HCT116 (cell line): ENCODE results near the gene DOCK11. TPM values are rescaled to one million over a fixed set of nuclear protein-coding genes. Genes with fewer than 3 reads are reported as not detected.

Source experiments
- ATAC-seq: fragments of 200-7000 bp; cut with Tn5 transposase; 2 replicates; pipeline ENCODE4 v1.9.1; 2020; ENCODE audit warnings: mild to moderate bottlenecking, moderate library complexity
- BruUV-seq: library from RNA; stranded (reverse); fragments of 400-500 nt; replicated peaks from 2 replicates; lab custom pipeline; 2021; lab: Mats Ljungman, UMichigan
- CTCF ChIA-PET: fragments of 300-600 bp; sonication (Branson Sonifier 250); formaldehyde crosslinking; loops from one replicate; lab custom pipeline; 2021; ENCODE audit warnings: antibody characterized with exemption; lab: Charles Lee
- POLR2A ChIA-PET: fragments of 300-600, 350-600 bp; sonication (Branson Sonifier 250); formaldehyde crosslinking; loops from one replicate; lab custom pipeline; 2021; ENCODE audit warnings: antibody characterized with exemption; lab: Charles Lee
- RAD21 ChIA-PET, 2 experiments: fragments of 300-600 bp; sonication (Branson Sonifier 250); formaldehyde crosslinking; loops; one replicate each; lab custom pipeline; 2023; ENCODE audit warnings: low total read pairs in 2 of 2; ENCODE audit not compliant: uncharacterized antibody in 2 of 2, unreplicated experiment in 2 of 2, low non-redundant PET in 1 of 2; lab: Charles Lee
- DNase-seq: peaks from one replicate; pipeline ENCODE4 v3.0.0-alpha.2; 2010; ENCODE audit warnings: low read depth, low spot score
- H2AFZ ChIP-seq: fragments of 200-600 bp; shearing (Covaris generic), sonication (generic); 2 replicates; pipeline ENCODE4 v1.6.1; 2017; ENCODE audit warnings: low read depth, mixed run types, mixed read lengths, antibody characterized with exemption, low read length; ENCODE audit not compliant: poor library complexity, severe bottlenecking
- H3K27ac ChIP-seq: 2 replicates; pipeline ENCODE4 v1.5.1; 2012; ENCODE audit warnings: low read depth, low read length
- H3K27me3 ChIP-seq: fragments of 200-600 bp; sonication (generic); 2 replicates; pipeline ENCODE4 v1.6.1; 2016; ENCODE audit warnings: mixed run types, low read length, mixed read lengths; ENCODE audit not compliant: insufficient read depth
- H3K36me3 ChIP-seq, 2 experiments: fragments of 200-500 bp in 1 of 2; fragments of 200-600 bp in 1 of 2; sonication (Bioruptor generic) in 1 of 2; sonication (generic) in 1 of 2; 2 replicates each; pipeline versions ENCODE4 v1.5.1 to v1.6.1; 2014 to 2016; ENCODE audit warnings: low read length in 2 of 2, inconsistent platforms in 1 of 2, mixed read lengths in 1 of 2, mixed run types in 1 of 2; ENCODE audit not compliant: insufficient read depth in 2 of 2, control insufficient read depth in 1 of 2
- H3K4me1 ChIP-seq, 2 experiments: fragments of 200-600 bp in 1 of 2; sonication (generic) in 1 of 2; 2 replicates each; pipeline versions ENCODE4 v1.5.1 to v1.6.1; 2012 to 2017; ENCODE audit warnings: low read length in 2 of 2, inconsistent platforms in 1 of 2, mild to moderate bottlenecking in 1 of 2, mixed read lengths in 1 of 2, mixed run types in 1 of 2, moderate library complexity in 1 of 2; ENCODE audit not compliant: insufficient read depth in 2 of 2, control insufficient read depth in 1 of 2
- H3K4me2 ChIP-seq: fragments of 200-600 bp; sonication (generic); 2 replicates; pipeline ENCODE4 v1.6.1; 2017; ENCODE audit warnings: mixed run types, low read length, mixed read lengths
- H3K4me3 ChIP-seq, 2 experiments: fragments of 200-600 bp in 1 of 2; sonication (generic) in 1 of 2; replicated peaks in 1 of 2; 2 replicates each; pipeline ENCODE4 v1.5.1; 2011 to 2016; ENCODE audit warnings: low read length in 2 of 2, control low read depth in 1 of 2, low read depth in 1 of 2, mild to moderate bottlenecking in 1 of 2, mixed read lengths in 1 of 2, mixed run types in 1 of 2
- H3K79me2 ChIP-seq: fragments of 200-600 bp; sonication (generic); 2 replicates; pipeline ENCODE4 v1.6.1; 2017; ENCODE audit warnings: mild to moderate bottlenecking, mixed run types, low read length, moderate library complexity, mixed read lengths; ENCODE audit not compliant: insufficient read depth
- H3K9ac ChIP-seq: fragments of 200-600 bp; sonication (generic); 2 replicates; pipeline ENCODE4 v1.6.1; 2016; ENCODE audit warnings: low read length, mixed read lengths
- H3K9me2 ChIP-seq: fragments of 200-600 bp; sonication (generic), shearing (Covaris generic); 2 replicates; pipeline ENCODE4 v1.6.1; 2017; ENCODE audit warnings: mixed run types, mild to moderate bottlenecking, moderate library complexity; ENCODE audit not compliant: insufficient read depth
- H3K9me3 ChIP-seq, 2 experiments: fragments of 200-500 bp in 1 of 2; fragments of 200-600 bp in 1 of 2; sonication (Bioruptor generic) in 1 of 2; sonication (generic) in 1 of 2; 2 replicates each; pipeline ENCODE4 v1.6.1; 2014 to 2017; ENCODE audit warnings: low read length in 2 of 2, mixed read lengths in 2 of 2, inconsistent platforms in 1 of 2, low read depth in 1 of 2, mild to moderate bottlenecking in 1 of 2, mixed run types in 1 of 2, moderate library complexity in 1 of 2; ENCODE audit not compliant: control insufficient read depth in 1 of 2, insufficient read depth in 1 of 2
- H4K20me1 ChIP-seq: fragments of 200-600 bp; sonication (generic), shearing (Covaris generic); 2 replicates; pipeline ENCODE4 v1.6.1; 2017; ENCODE audit warnings: mixed run types, mild to moderate bottlenecking, moderate library complexity; ENCODE audit not compliant: insufficient read depth
- CEBPB ChIP-seq: IDR thresholded peaks from 2 replicates; pipeline ENCODE4 v1.6.1; 2012; ENCODE audit warnings: low read depth
- EZH2 ChIP-seq: fragments of 200-600 bp; sonication (generic); IDR thresholded peaks from 2 replicates; pipeline ENCODE4 v1.6.1; 2017; ENCODE audit warnings: antibody characterized with exemption, mixed run types
- FOSL1 ChIP-seq: IDR thresholded peaks from 2 replicates; pipeline ENCODE4 v1.6.1; 2012; ENCODE audit warnings: low read depth
- JUND ChIP-seq: IDR thresholded peaks from 2 replicates; pipeline ENCODE4 v1.6.1; 2012
- POLR2AphosphoS5 ChIP-seq: IDR thresholded peaks from 2 replicates; pipeline ENCODE4 v1.6.1; 2011; ENCODE audit warnings: mild to moderate bottlenecking, low read depth, low read length, moderate library complexity
- RAD21 ChIP-seq: IDR thresholded peaks from 2 replicates; pipeline ENCODE4 v1.6.1; 2012; ENCODE audit warnings: low read depth, mild to moderate bottlenecking
- SP1 ChIP-seq: IDR thresholded peaks from 2 replicates; pipeline ENCODE4 v1.6.1; 2012; ENCODE audit warnings: low read depth
- SRF ChIP-seq: IDR thresholded peaks from 2 replicates; pipeline ENCODE4 v1.6.1; 2012; ENCODE audit warnings: low read depth
- YY1 ChIP-seq: IDR thresholded peaks from 2 replicates; pipeline ENCODE4 v1.6.1; 2011; ENCODE audit warnings: low read length, low read depth, moderate library complexity, mild to moderate bottlenecking; ENCODE audit not compliant: insufficient replicate concordance; ENCODE audit errors: extremely low read depth
- ZNF274 ChIP-seq: fragments of 200-500 bp; sonication (Bioruptor generic); IDR thresholded peaks from 2 replicates; pipeline ENCODE4 v1.6.1; 2014; ENCODE audit warnings: mild to moderate bottlenecking, low read depth, low read length, inconsistent platforms
- intact Hi-C: fragments of 100-400 bp; cut with micrococcal nuclease; formaldehyde crosslinking; loops from 2 replicates; pipeline ENCODE4 v1.10.0; 2022
- total RNA-seq: library from RNA; stranded (reverse); gene quantifications from one replicate; pipeline ENCODE4 v1.2.1, GENCODE V29; 2021; ENCODE audit not compliant: unreplicated experiment
- TF ChIP-seq, protein P1 (sequence below): IDR thresholded peaks from 2 replicates; pipeline ENCODE4 v1.6.1; 2012; ENCODE audit warnings: low read depth
- TF ChIP-seq, protein P2 (sequence below), 3 experiments: fragments of 200-600 bp in 1 of 3; sonication (generic) in 1 of 3; IDR thresholded peaks in 2 of 3; conservative IDR thresholded peaks in 1 of 3; 2 replicates each; pipeline ENCODE4 v1.5.1; 2012 to 2017; ENCODE audit warnings: low read depth in 2 of 3, low read length in 2 of 3, antibody characterized with exemption in 1 of 3, borderline replicate concordance in 1 of 3, control low read depth in 1 of 3, mild to moderate bottlenecking in 1 of 3, mixed read lengths in 1 of 3, mixed run types in 1 of 3, moderate library complexity in 1 of 3; ENCODE audit not compliant: insufficient read depth in 1 of 3

Gene DOCK11
- total RNA-seq, 1 experiment from 2014 or later: 0.59 TPM

DNA sequence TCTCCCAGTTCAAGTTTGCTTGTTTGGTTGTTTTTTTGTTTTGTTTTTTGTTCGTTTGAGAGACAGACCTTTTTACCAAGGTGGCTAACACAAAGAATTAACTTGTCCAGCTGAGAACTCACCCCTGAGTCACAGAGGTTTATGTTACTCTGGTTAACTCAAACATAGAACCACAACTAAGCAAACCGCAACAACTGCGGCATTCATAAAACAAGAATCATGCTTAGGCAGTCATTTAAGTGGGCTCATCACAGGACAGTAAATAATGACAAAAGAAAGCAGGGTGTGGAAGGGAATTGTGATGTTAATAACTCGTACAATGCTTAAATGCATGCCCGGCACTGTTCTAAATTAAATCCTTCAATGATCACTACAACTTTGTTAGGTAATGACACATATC, 207.1 kb downstream of the DOCK11 start:
- ChIA-PET POLR2A (no interaction called here), CTCF (no interaction called here), RAD21 (no interaction called here)
- Histone ChIP-seq H3K27me3 (no peaks in the 10 kb centered on the region; the same call in 1 of the 2 replicates), H4K20me1 (no peaks in the 10 kb centered on the region), H3K4me1 (peaks cover 0 to 8% of the 10 kb centered on the region in 2 experiments; a peak in 2 of 4 replicates), H3K79me2 (no peaks in the 10 kb centered on the region), H3K9ac (no peak overlapping the region), H2AFZ (no peak overlapping the region), H3K9me2 (no peaks in the 10 kb centered on the region), H3K36me3 (no peaks in the 10 kb centered on the region), H3K9me3 (no peaks in the 10 kb centered on the region), H3K4me3 (no peak overlapping the region), H3K4me2 (peak overlapping the region; percentile 37; the same call in 1 of the 2 replicates), H3K27ac (no peak overlapping the region)
- DNase-seq (peak; percentile 49), ATAC-seq (peak; percentile 70)
- TF ChIP-seq SP1 (peak; percentile 59), FOSL1 (peak; percentile 54), POLR2AphosphoS5 (no peak), JUND (peak; percentile 55)
- intact Hi-C loops: loop anchor here (10.0 kb wide), 1 partner anchor 68 kb away; no protein-coding TSS in a partner anchor
- BruUV-seq: no TSS peak

DNA sequence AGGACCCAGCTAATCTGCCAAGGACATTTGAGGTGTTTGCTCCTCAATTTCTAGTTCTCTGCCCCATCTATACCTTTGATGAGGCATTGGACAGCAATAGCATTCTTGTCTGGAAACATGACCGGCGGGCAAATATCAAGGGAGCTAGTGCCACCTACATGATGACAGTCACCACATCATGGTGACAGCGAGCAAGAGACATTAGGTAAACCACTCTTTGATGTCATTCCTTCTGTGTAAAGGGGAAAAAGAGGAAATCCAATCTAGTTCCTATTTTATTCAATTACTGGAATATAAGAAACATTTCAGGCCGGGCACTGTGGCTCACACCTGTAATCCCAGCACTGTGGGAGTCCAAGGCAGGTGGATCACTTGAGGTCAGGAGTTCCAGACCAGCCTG, 211.1 kb downstream of the DOCK11 start:
- H3K9me3 ChIP-seq: no peaks in the 10 kb centered on the region
- H3K27me3 ChIP-seq: no peaks in the 10 kb centered on the region
- peaks cover 0 to 8% of the 10 kb centered on the region in 2 experiments; a peak in 2 of 4 replicates for H3K4me1 ChIP-seq
- H3K79me2 ChIP-seq: no peaks in the 10 kb centered on the region
- TF ChIP-seq, protein P1, sequence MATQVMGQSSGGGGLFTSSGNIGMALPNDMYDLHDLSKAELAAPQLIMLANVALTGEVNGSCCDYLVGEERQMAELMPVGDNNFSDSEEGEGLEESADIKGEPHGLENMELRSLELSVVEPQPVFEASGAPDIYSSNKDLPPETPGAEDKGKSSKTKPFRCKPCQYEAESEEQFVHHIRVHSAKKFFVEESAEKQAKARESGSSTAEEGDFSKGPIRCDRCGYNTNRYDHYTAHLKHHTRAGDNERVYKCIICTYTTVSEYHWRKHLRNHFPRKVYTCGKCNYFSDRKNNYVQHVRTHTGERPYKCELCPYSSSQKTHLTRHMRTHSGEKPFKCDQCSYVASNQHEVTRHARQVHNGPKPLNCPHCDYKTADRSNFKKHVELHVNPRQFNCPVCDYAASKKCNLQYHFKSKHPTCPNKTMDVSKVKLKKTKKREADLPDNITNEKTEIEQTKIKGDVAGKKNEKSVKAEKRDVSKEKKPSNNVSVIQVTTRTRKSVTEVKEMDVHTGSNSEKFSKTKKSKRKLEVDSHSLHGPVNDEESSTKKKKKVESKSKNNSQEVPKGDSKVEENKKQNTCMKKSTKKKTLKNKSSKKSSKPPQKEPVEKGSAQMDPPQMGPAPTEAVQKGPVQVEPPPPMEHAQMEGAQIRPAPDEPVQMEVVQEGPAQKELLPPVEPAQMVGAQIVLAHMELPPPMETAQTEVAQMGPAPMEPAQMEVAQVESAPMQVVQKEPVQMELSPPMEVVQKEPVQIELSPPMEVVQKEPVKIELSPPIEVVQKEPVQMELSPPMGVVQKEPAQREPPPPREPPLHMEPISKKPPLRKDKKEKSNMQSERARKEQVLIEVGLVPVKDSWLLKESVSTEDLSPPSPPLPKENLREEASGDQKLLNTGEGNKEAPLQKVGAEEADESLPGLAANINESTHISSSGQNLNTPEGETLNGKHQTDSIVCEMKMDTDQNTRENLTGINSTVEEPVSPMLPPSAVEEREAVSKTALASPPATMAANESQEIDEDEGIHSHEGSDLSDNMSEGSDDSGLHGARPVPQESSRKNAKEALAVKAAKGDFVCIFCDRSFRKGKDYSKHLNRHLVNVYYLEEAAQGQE: no peak
- TF ChIP-seq EZH2: no peak
- TF ChIP-seq SP1: no peak
- TF ChIP-seq RAD21: no peak
- TF ChIP-seq, protein P2, sequence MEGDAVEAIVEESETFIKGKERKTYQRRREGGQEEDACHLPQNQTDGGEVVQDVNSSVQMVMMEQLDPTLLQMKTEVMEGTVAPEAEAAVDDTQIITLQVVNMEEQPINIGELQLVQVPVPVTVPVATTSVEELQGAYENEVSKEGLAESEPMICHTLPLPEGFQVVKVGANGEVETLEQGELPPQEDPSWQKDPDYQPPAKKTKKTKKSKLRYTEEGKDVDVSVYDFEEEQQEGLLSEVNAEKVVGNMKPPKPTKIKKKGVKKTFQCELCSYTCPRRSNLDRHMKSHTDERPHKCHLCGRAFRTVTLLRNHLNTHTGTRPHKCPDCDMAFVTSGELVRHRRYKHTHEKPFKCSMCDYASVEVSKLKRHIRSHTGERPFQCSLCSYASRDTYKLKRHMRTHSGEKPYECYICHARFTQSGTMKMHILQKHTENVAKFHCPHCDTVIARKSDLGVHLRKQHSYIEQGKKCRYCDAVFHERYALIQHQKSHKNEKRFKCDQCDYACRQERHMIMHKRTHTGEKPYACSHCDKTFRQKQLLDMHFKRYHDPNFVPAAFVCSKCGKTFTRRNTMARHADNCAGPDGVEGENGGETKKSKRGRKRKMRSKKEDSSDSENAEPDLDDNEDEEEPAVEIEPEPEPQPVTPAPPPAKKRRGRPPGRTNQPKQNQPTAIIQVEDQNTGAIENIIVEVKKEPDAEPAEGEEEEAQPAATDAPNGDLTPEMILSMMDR (IDR thresholded peaks at IDR 0.05 in 2 of 3, conservative IDR thresholded peaks at IDR 0.05 in 1 of 3; ENCODE audit: borderline replicate concordance in 1 of 3, insufficient read depth in 1 of 3, low read depth in 2 of 3, low read length in 2 of 3): no peak
- TF ChIP-seq SRF: no peak
- no peak for TF ChIP-seq YY1
- TF ChIP-seq ZNF274: no peak
- TF ChIP-seq CEBPB: no peak
- no peak for TF ChIP-seq JUND
- ChIA-PET CTCF (no interaction called here), POLR2A (no interaction called here), RAD21 (no interaction called here)
- ATAC-seq (no peak), DNase-seq (no peak)
- H3K9me2 ChIP-seq: no peaks in the 10 kb centered on the region
- no peaks in the 10 kb centered on the region for H3K36me3 ChIP-seq
- no peaks in the 10 kb centered on the region for H4K20me1 ChIP-seq
- H2AFZ ChIP-seq: no peak overlapping the region
- no TSS peak for BruUV-seq
- H3K27ac ChIP-seq: no peak overlapping the region
- H3K4me2 ChIP-seq: no peak overlapping the region
- H3K9ac ChIP-seq: no peak overlapping the region
- intact Hi-C loops: loop anchor here (10.0 kb wide), 1 partner anchor 72 kb away; no protein-coding TSS in a partner anchor
- no peak overlapping the region for H3K4me3 ChIP-seq
